K562 (cell line): ENCODE measurements around the gene CCDC124. TPM values are rescaled to one million over a fixed set of nuclear protein-coding genes. Genes with fewer than 3 reads are reported as not detected.

Experiments
- CHD2 ChIP-seq: IDR thresholded peaks from 2 replicates; pipeline ENCODE4 v1.6.1; 2011; ENCODE audit warnings: low read depth, low read length
- NFYB ChIP-seq: IDR thresholded peaks from 2 replicates; pipeline ENCODE4 v1.6.1; 2011; ENCODE audit warnings: mild to moderate bottlenecking, moderate library complexity; ENCODE audit not compliant: insufficient read length; ENCODE audit errors: extremely low read depth
- RBM39 ChIP-seq: fragments of 200-400 bp; formaldehyde crosslinking; optimal IDR thresholded peaks from 2 replicates; pipeline ENCODE3; 2018; ENCODE audit warnings: low read depth, low read length
- SIX5 ChIP-seq, 2 experiments: IDR thresholded peaks; 2 replicates each; pipeline ENCODE4 v1.6.1; 2011; ENCODE audit warnings: low read length in 2 of 2, borderline replicate concordance in 1 of 2, low read depth in 1 of 2, mild to moderate bottlenecking in 1 of 2, moderate library complexity in 1 of 2; ENCODE audit not compliant: insufficient read depth in 1 of 2
- TAL1 ChIP-seq: fragments of 450-650 bp; IDR thresholded peaks from 2 replicates; pipeline ENCODE4 v1.6.1; 2016; ENCODE audit warnings: mild to moderate bottlenecking
- polyA plus RNA-seq, 8 experiments: library from polyadenylated mRNA; depleted of rRNA in 4 of 8; stranded (reverse) in 5 of 8; unstranded in 3 of 8; fragments of >200 nt; fragmentation: Nextera tagmentation in 2 of 8; fragmentation: Illumina TruSeq in 1 of 8; extraction: Ambion mirVana in 2 of 8; extraction: Trizol in 1 of 8; gene quantifications; 2 replicates each; pipeline versions ENCODE4 v1.2.1 to v1.2.3, GENCODE V29; 2011 to 2014; ENCODE audit warnings: inconsistent platforms in 1 of 8, missing spikeins in 1 of 8
- total RNA-seq, 7 experiments: library from RNA; depleted of rRNA in 6 of 7; stranded (reverse); fragments of >200 nt in 6 of 7; fragmentation: Illumina TruSeq in 2 of 7; extraction: Trizol in 2 of 7; gene quantifications; 2 replicates each; pipeline versions ENCODE4 v1.2.1 to v1.2.3, GENCODE V29; 2011 to 2021; ENCODE audit warnings: low replicate concordance in 1 of 7
- TF ChIP-seq, protein P1 (sequence below), 2 experiments: fragments of 450-650 bp; IDR thresholded peaks; 2 replicates each; pipeline ENCODE4 v1.6.1; 2016; ENCODE audit warnings: mild to moderate bottlenecking in 2 of 2, borderline replicate concordance in 1 of 2, low read depth in 1 of 2, moderate library complexity in 1 of 2
- TF ChIP-seq, protein P2 (sequence below): IDR thresholded peaks from 2 replicates; pipeline ENCODE4 v1.6.1; 2011; ENCODE audit not compliant: insufficient read length; ENCODE audit errors: extremely low read depth
- TF ChIP-seq, protein P3 (sequence below), 2 experiments: fragments of 450-650 bp; IDR thresholded peaks; 2 replicates each; pipeline ENCODE4 v1.6.1; 2016
- TF ChIP-seq, protein P4 (sequence below): fragments of 450-650 bp; IDR thresholded peaks from 2 replicates; pipeline ENCODE4 v1.7.0; 2016; ENCODE audit warnings: borderline replicate concordance

The CCDC124 gene
- total and polyA plus RNA-seq, 9 of the 15 experiments (the other 6 are each of a cell fraction or from before 2014, with no cell fraction given): 5.8 to 234 (median 40.1) TPM

GRCh38 chr19:17947815-17948513 is 15.1 kb downstream of the CCDC124 start (continued):
- TF ChIP-seq, protein P1, sequence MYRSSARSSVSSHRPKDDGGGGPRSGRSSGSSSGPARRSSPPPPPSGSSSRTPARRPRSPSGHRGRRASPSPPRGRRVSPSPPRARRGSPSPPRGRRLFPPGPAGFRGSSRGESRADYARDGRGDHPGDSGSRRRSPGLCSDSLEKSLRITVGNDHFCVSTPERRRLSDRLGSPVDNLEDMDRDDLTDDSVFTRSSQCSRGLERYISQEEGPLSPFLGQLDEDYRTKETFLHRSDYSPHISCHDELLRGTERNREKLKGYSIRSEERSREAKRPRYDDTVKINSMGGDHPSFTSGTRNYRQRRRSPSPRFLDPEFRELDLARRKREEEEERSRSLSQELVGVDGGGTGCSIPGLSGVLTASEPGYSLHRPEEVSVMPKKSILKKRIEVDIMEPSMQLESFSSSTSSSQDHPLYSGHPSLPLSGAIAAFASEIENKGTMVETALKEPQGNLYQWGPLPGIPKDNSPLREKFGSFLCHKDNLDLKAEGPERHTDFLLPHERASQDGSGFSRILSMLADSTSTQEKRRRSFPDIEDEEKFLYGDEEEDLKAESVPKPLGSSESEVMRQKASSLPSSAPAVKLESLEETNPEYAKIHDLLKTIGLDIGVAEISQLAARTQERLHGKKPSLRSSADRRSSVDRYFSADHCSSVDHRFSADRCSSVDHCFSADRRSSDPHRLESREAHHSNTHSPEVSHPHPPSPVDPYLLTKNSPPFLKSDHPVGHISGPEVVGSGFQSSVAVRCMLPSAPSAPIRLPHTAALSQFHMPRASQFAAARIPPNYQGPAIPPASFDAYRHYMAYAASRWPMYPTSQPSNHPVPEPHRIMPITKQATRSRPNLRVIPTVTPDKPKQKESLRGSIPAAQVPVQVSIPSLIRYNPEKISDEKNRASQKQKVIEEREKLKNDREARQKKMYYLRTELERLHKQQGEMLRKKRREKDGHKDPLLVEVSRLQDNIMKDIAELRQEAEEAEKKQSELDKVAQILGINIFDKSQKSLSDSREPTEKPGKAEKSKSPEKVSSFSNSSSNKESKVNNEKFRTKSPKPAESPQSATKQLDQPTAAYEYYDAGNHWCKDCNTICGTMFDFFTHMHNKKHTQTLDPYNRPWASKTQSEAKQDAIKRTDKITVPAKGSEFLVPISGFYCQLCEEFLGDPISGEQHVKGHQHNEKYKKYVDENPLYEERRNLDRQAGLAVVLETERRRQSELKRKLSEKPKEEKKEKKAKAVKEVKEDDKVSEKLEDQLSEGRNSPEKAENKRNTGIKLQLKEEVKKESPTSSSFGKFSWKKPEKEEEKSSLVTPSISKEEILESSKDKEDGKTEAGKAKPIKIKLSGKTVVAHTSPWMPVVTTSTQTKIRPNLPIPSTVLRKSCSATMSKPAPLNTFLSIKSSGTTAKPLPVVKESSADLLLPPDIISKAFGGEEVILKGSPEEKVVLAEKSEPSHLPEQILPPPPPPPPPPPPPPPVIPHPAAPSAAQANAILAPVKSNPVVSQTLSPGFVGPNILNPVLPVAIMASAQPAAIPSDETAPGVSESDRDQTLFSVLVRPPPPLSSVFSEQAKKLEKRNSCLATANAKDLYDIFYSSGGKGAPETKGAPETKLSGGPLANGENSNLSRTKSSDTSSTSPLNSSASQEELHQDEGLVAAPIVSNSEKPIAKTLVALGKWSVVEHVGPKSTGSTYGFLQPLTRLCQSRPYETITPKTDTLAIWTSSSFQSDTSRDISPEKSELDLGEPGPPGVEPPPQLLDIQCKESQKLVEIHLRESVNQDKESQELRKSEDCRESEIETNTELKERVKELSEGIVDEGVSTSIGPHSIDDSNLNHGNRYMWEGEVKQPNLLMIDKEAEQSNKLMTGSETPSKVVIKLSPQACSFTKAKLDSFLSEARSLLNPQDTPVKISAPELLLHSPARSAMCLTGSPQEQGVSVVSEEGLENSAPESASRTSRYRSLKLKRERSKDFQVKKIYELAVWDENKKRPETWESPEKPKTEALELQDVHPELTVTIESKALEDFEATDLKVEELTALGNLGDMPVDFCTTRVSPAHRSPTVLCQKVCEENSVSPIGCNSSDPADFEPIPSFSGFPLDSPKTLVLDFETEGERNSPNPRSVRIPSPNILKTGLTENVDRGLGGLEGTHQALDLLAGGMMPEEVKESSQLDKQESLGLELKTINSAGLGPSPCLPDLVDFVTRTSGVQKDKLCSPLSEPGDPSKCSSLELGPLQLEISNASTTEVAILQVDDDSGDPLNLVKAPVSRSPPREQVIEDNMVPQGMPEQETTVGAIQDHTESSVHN (IDR thresholded peaks at IDR 0.05; ENCODE audit: borderline replicate concordance in 1 of 2, low read depth in 1 of 2): no peak
- TF ChIP-seq, protein P2, sequence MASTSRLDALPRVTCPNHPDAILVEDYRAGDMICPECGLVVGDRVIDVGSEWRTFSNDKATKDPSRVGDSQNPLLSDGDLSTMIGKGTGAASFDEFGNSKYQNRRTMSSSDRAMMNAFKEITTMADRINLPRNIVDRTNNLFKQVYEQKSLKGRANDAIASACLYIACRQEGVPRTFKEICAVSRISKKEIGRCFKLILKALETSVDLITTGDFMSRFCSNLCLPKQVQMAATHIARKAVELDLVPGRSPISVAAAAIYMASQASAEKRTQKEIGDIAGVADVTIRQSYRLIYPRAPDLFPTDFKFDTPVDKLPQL: no peak
- TF ChIP-seq NFYB: no peak
- TF ChIP-seq SIX5 (IDR thresholded peaks at IDR 0.05; ENCODE audit: borderline replicate concordance in 1 of 2, insufficient read depth in 1 of 2, low read depth in 1 of 2, low read length in 2 of 2): no peak
- TF ChIP-seq RBM39: no peak
- TF ChIP-seq CHD2: no peak
- TF ChIP-seq, protein P3, sequence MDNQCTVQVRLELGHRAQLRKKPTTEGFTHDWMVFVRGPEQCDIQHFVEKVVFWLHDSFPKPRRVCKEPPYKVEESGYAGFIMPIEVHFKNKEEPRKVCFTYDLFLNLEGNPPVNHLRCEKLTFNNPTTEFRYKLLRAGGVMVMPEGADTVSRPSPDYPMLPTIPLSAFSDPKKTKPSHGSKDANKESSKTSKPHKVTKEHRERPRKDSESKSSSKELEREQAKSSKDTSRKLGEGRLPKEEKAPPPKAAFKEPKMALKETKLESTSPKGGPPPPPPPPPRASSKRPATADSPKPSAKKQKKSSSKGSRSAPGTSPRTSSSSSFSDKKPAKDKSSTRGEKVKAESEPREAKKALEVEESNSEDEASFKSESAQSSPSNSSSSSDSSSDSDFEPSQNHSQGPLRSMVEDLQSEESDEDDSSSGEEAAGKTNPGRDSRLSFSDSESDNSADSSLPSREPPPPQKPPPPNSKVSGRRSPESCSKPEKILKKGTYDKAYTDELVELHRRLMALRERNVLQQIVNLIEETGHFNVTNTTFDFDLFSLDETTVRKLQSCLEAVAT (IDR thresholded peaks at IDR 0.05): no peak
- TF ChIP-seq, protein P4, sequence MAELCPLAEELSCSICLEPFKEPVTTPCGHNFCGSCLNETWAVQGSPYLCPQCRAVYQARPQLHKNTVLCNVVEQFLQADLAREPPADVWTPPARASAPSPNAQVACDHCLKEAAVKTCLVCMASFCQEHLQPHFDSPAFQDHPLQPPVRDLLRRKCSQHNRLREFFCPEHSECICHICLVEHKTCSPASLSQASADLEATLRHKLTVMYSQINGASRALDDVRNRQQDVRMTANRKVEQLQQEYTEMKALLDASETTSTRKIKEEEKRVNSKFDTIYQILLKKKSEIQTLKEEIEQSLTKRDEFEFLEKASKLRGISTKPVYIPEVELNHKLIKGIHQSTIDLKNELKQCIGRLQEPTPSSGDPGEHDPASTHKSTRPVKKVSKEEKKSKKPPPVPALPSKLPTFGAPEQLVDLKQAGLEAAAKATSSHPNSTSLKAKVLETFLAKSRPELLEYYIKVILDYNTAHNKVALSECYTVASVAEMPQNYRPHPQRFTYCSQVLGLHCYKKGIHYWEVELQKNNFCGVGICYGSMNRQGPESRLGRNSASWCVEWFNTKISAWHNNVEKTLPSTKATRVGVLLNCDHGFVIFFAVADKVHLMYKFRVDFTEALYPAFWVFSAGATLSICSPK: no peak
- no peak for TF ChIP-seq TAL1
